ENCODE data around the gene SLC6A4. TPM values are rescaled to one million over a fixed set of nuclear protein-coding genes. Genes with fewer than 3 reads are reported as not detected.

SLC6A4 gene
- total and polyA plus RNA-seq, 2 donors from 2014 or later = 0.94 to 1.1 TPM

DNA sequence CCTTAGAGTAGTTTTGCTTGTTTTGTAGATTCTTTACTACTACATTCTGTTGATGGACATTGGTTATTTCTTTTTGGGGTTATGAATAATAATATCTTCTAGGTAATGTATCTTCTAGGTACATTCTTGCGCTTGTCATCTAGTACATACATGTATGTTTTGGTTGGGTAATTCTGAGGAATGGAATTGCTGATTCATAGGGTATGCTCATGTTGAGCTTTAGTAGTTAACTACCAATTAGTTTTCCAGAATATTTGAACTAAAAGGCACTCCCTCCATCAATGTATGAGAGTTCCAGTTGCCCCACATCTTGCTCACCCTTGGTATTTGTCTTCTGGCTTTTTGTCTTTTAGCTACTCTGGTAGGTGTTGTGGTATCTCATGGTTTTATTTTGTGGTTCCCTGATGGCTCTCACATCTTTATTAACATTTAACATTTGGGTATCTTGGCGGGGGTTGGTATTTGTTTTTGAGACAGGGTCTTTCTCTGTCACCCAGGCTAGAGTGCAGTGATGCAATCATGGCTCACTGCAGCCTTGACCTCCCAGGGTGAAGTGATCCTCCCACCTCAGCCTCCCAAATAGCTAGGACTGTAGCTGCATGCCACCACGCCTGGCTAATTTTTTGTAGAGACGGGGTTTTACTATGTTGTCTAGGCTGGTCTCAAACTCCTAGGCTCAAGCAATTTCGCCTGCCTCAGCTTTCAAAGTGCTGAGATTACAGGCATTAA lies 47.1 kb downstream of the SLC6A4 start:
- peak in 2 of 5 donors; percentile 5 to 8 for DNase-seq
- intact Hi-C loops (cut with DNase I) = no loop called here
- H3K4me1 ChIP-seq (ENCODE audit: control insufficient read depth in 2 of 3, insufficient read depth in 2 of 3, low read depth in 1 of 3, low read length in 3 of 3) = no peaks in the 10 kb centered on the region
- no peaks in the 10 kb centered on the region for H3K27me3 ChIP-seq (ENCODE audit: control insufficient read depth, insufficient read depth, low read length)
- no peak overlapping the region for H3K4me3 ChIP-seq (ENCODE audit: low read length in 3 of 3)
- H3K27ac ChIP-seq (ENCODE audit: low read depth in 2 of 2, low read length in 2 of 2) = no peak overlapping the region
- peaks cover 7 to 21% (median 10%) of the 10 kb centered on the region in 3 donors for H3K36me3 ChIP-seq (ENCODE audit: control insufficient read depth in 2 of 3, insufficient read depth in 3 of 3, low read length in 3 of 3)
- TF ChIP-seq, protein P1, sequence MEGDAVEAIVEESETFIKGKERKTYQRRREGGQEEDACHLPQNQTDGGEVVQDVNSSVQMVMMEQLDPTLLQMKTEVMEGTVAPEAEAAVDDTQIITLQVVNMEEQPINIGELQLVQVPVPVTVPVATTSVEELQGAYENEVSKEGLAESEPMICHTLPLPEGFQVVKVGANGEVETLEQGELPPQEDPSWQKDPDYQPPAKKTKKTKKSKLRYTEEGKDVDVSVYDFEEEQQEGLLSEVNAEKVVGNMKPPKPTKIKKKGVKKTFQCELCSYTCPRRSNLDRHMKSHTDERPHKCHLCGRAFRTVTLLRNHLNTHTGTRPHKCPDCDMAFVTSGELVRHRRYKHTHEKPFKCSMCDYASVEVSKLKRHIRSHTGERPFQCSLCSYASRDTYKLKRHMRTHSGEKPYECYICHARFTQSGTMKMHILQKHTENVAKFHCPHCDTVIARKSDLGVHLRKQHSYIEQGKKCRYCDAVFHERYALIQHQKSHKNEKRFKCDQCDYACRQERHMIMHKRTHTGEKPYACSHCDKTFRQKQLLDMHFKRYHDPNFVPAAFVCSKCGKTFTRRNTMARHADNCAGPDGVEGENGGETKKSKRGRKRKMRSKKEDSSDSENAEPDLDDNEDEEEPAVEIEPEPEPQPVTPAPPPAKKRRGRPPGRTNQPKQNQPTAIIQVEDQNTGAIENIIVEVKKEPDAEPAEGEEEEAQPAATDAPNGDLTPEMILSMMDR (IDR thresholded peaks at IDR 0.05; ENCODE audit: borderline replicate concordance, extremely low read depth, insufficient read depth) = no peak
- no peaks in the 10 kb centered on the region for H3K9me3 ChIP-seq (ENCODE audit: control insufficient read depth in 2 of 3, insufficient read depth in 1 of 3, low read length in 3 of 3)
- no peak for FAIRE-seq
- no peak overlapping the region for H3K9ac ChIP-seq (ENCODE audit: low read length in 3 of 3)

DNA sequence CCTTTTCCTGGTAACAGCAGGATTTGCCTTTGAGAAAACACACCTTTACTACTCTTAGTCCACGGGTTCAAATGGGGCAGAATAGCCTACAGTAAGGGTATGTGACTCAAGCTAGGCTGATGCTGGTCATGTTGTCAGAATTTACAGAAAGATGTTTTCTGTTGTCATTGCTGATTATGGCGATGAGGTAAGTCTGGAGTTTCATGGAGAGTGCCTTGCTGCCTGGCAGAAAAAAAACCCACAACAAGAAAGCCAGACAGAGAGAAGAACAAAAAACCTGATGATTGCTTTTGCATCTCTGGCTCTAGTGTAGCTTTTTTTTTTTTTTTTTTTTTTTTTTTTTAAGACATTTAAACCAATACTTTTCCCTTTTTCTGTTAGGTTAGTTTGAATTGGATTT lies 47.9 kb downstream of the SLC6A4 start:
- intact Hi-C loops (cut with DNase I) = no loop called here
- H3K27me3 ChIP-seq (ENCODE audit: control insufficient read depth, insufficient read depth, low read length) = no peaks in the 10 kb centered on the region
- FAIRE-seq = no peak
- peaks cover 7 to 26% (median 10%) of the 10 kb centered on the region in 3 donors for H3K36me3 ChIP-seq (ENCODE audit: control insufficient read depth in 2 of 3, insufficient read depth in 3 of 3, low read length in 3 of 3)
- H3K9me3 ChIP-seq (ENCODE audit: control insufficient read depth in 2 of 3, insufficient read depth in 1 of 3, low read length in 3 of 3) = no peaks in the 10 kb centered on the region
- no peaks in the 10 kb centered on the region for H3K4me1 ChIP-seq (ENCODE audit: control insufficient read depth in 2 of 3, insufficient read depth in 2 of 3, low read depth in 1 of 3, low read length in 3 of 3)
- H3K27ac ChIP-seq (ENCODE audit: low read depth in 2 of 2, low read length in 2 of 2) = no peak overlapping the region
- TF ChIP-seq, protein P1 (IDR thresholded peaks at IDR 0.05; ENCODE audit: borderline replicate concordance, extremely low read depth, insufficient read depth) = no peak
- DNase-seq = peak in 1 of 5 donors; percentile 6
- no peak overlapping the region for H3K9ac ChIP-seq (ENCODE audit: low read length in 3 of 3)
- no peak overlapping the region for H3K4me3 ChIP-seq (ENCODE audit: low read length in 3 of 3)

DNA sequence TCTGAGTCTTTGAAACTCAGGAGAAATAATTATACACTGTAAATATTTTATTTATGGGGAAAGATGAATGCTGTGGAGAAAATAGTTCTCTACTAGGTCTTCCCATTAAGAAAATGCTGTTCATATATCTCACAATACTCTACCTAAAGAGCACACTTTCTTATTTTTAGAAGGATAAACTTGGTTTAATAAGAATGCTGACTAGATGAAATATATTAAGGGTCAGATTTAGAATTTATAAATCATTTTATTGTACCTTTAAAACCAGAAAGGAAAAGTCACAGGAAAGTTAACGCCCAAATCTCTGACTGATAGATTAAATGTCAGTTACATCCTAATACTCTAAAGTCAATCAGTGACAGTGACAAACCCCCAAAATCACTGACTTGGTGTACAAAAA lies 48.7 kb downstream of the SLC6A4 start:
- DNase-seq (no peak), FAIRE-seq (no peak)
- H3K27ac ChIP-seq (ENCODE audit: low read depth in 2 of 2, low read length in 2 of 2) = no peak overlapping the region
- H3K4me3 ChIP-seq (ENCODE audit: low read length in 3 of 3) = no peak overlapping the region
- intact Hi-C loops (cut with DNase I) = no loop called here
- TF ChIP-seq, protein P1 (IDR thresholded peaks at IDR 0.05; ENCODE audit: borderline replicate concordance, extremely low read depth, insufficient read depth) = no peak
- H3K27me3 ChIP-seq (ENCODE audit: control insufficient read depth, insufficient read depth, low read length) = no peaks in the 10 kb centered on the region
- H3K9me3 ChIP-seq (ENCODE audit: control insufficient read depth in 2 of 3, insufficient read depth in 1 of 3, low read length in 3 of 3) = no peaks in the 10 kb centered on the region
- H3K4me1 ChIP-seq (ENCODE audit: control insufficient read depth in 2 of 3, insufficient read depth in 2 of 3, low read depth in 1 of 3, low read length in 3 of 3) = no peaks in the 10 kb centered on the region
- H3K9ac ChIP-seq (ENCODE audit: low read length in 3 of 3) = no peak overlapping the region
- H3K36me3 ChIP-seq (ENCODE audit: control insufficient read depth in 2 of 3, insufficient read depth in 3 of 3, low read length in 3 of 3) = peaks cover 7 to 26% (median 10%) of the 10 kb centered on the region in 3 donors
